Endodermal cell (in vitro differentiated cells): ENCODE data around the gene LARP4B. TPM values are rescaled to one million over a fixed set of nuclear protein-coding genes. Genes with fewer than 3 reads are reported as not detected.

Experiments
- DNase-seq: peaks from one replicate; pipeline ENCODE4 v3.0.0-alpha.2; 2017
- H3K27ac ChIP-seq: 2 replicates; pipeline ENCODE4 v1.5.1; 2013; ENCODE audit warnings: mild to moderate bottlenecking, low read depth, low read length, moderate library complexity
- H3K27me3 ChIP-seq: 2 replicates; pipeline ENCODE4 v1.6.1; 2013; ENCODE audit warnings: mild to moderate bottlenecking, low read length, moderate library complexity; ENCODE audit not compliant: insufficient read depth, control insufficient read depth, poor library complexity, severe bottlenecking
- H3K36me3 ChIP-seq: 2 replicates; pipeline ENCODE4 v1.7.0; 2013; ENCODE audit warnings: mild to moderate bottlenecking, low read length, moderate library complexity; ENCODE audit not compliant: control insufficient read depth, insufficient read depth
- H3K4me1 ChIP-seq: one replicate; pipeline ENCODE4 v1.7.0; 2013; ENCODE audit warnings: low read length; ENCODE audit not compliant: control insufficient read depth, insufficient read depth
- H3K4me3 ChIP-seq: 2 replicates; pipeline ENCODE4 v1.5.1; 2013; ENCODE audit warnings: mild to moderate bottlenecking, low read length, moderate library complexity
- H3K9ac ChIP-seq: 2 replicates; pipeline ENCODE4 v1.6.1; 2013; ENCODE audit warnings: mild to moderate bottlenecking, low read length, moderate library complexity; ENCODE audit not compliant: poor library complexity, severe bottlenecking; ENCODE audit errors: extremely low read depth
- H3K9me3 ChIP-seq: 2 replicates; pipeline ENCODE4 v1.6.1; 2013; ENCODE audit warnings: mild to moderate bottlenecking, low read length, moderate library complexity; ENCODE audit not compliant: control insufficient read depth
- H3K27ac Mint-ChIP-seq: 2 replicates; pipeline ENCODE4 v1.8.0; 2020; ENCODE audit warnings: mixed read lengths
- H3K27me3 Mint-ChIP-seq: 2 replicates; pipeline ENCODE4 v1.8.0; 2021; ENCODE audit warnings: mild to moderate bottlenecking, mixed read lengths; ENCODE audit not compliant: insufficient read depth
- H3K36me3 Mint-ChIP-seq: 2 replicates; pipeline ENCODE4 v1.8.0; 2020; ENCODE audit warnings: low read depth, mixed read lengths
- H3K4me1 Mint-ChIP-seq: 2 replicates; pipeline ENCODE4 v1.8.0; 2020; ENCODE audit warnings: mixed read lengths
- H3K4me3 Mint-ChIP-seq: 2 replicates; pipeline ENCODE4 v1.8.0; 2020; ENCODE audit warnings: mild to moderate bottlenecking, moderate library complexity, mixed read lengths
- H3K9me3 Mint-ChIP-seq: 2 replicates; pipeline ENCODE4 v1.8.0; 2020; ENCODE audit warnings: mild to moderate bottlenecking, mixed read lengths
- WGBS, 2 experiments: methylation state at CpG; one replicate each; pipeline versions ENCODE4 v1.1.5 to v1.1.7; 2013; ENCODE audit warnings: missing lambda C conversion rate in 2 of 2, mixed read lengths in 1 of 2; ENCODE audit not compliant: insufficient coverage in 1 of 2, insufficient read length in 1 of 2; 5-methylcytosine and 5-hydroxymethylcytosine counted together
- total RNA-seq, 2 donors: library from RNA; stranded (reverse); fragmentation: NEBNext Ultra II Directional in 1 of 2; extraction: Animal tissue kit (Norgen Biotek cat#: 25700) in 1 of 2; gene quantifications; 2 replicates in 1 of 2; 3 replicates in 1 of 2; pipeline ENCODE4 v1.2.1, GENCODE V29; 2021
- TF ChIP-seq, protein P1 (sequence below): fragments of 200-600 bp; sonication (generic); conservative IDR thresholded peaks from 2 replicates; pipeline ENCODE4 v1.5.0; 2021; ENCODE audit warnings: antibody characterized with exemption, mild to moderate bottlenecking

Gene LARP4B
- total RNA-seq, 2 donors from 2014 or later = 94.1 to 94.3 TPM

DNA sequence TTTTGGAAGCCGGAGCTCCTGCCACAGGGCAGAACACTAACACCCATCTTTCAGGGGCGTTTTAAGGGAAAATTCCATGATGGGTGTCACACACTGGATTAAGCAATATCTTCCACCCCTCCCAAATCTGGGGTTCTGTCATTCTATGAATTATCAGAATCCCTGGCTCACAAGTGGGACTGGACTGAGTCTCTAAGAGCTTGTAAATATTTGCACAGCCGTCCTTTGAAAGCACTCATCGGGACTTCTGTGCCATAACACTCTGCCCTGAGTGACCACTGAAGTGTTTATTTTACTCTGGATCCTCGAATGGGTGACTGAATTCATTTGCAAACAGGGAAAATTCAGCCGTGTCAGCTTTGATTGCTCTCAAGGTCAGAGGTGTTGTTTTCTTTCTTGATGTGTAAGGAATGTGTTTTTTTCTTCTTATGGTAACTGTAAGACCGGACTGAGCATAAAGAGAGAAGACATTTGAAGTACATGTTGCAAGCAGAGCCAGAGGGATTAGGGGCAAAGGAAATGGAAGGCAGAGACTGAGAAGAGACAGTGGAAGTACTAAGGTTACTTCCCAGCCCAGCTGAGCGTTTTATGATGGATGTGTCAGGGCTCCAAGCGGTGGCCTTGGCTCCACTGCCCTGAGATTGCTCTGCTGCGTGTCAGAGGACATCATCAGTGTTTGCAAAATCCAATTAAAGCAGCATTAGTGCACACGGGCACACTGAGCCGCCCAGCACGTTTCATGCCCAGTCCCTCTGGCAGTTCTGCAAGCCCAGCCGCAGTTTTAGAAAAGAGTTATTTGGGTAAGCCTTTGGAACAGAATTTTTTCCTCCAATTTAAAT, 39.0 kb upstream of the LARP4B start:
- Histone ChIP-seq H3K27me3 (no peaks in the 10 kb centered on the region), H3K36me3 (no peaks in the 10 kb centered on the region), H3K4me1 (peaks cover 33% of the 10 kb centered on the region), H3K9me3 (peaks cover 15% of the 10 kb centered on the region), H3K9ac (no peak overlapping the region), H3K4me3 (no peak overlapping the region), H3K27ac (no peak overlapping the region)
- peaks cover 27% of the 10 kb centered on the region for H3K4me1 Mint-ChIP-seq
- H3K27ac Mint-ChIP-seq = no peak overlapping the region
- TF ChIP-seq, protein P1, sequence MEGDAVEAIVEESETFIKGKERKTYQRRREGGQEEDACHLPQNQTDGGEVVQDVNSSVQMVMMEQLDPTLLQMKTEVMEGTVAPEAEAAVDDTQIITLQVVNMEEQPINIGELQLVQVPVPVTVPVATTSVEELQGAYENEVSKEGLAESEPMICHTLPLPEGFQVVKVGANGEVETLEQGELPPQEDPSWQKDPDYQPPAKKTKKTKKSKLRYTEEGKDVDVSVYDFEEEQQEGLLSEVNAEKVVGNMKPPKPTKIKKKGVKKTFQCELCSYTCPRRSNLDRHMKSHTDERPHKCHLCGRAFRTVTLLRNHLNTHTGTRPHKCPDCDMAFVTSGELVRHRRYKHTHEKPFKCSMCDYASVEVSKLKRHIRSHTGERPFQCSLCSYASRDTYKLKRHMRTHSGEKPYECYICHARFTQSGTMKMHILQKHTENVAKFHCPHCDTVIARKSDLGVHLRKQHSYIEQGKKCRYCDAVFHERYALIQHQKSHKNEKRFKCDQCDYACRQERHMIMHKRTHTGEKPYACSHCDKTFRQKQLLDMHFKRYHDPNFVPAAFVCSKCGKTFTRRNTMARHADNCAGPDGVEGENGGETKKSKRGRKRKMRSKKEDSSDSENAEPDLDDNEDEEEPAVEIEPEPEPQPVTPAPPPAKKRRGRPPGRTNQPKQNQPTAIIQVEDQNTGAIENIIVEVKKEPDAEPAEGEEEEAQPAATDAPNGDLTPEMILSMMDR = no peak
- no peaks in the 10 kb centered on the region for H3K36me3 Mint-ChIP-seq
- no peak for DNase-seq
- WGBS, 2 experiments = 80 to 82% methylated on average over 14 of the region's 14 CpGs
- H3K27me3 Mint-ChIP-seq = peaks cover 1% of the 10 kb centered on the region
- H3K4me3 Mint-ChIP-seq = no peak overlapping the region
- peaks cover 20% of the 10 kb centered on the region for H3K9me3 Mint-ChIP-seq

DNA sequence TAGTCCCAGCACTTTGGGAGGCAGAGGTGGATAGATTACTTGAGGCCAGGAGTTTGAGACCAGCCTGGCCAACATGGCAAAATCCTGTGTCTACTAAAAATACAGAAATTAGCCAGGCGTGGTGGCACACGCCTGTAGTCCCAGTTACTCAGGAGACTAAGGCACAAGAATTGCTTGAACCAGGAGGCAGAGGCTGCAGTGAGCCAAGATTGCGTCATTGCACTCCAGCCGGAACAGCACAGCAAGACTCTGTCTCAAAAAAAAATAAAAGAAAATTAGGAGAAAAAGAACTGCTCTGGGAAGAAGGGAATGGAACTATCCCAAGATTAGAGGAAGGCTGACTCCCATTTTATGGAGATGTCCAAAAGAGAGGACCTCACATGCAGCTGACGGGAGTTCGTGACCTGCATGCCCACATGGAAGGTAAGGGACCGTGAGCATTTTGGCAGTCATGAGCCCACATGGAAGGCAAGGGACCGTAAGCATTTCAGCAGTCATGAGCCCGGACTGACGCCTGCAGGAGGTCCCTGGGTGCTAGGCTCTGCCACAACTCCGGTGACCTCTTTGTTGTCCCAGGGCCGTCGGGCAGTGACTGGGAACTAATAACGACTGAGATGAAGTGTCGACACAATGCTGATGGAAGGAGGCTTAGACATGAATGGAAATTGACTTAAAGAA, 38.1 kb upstream of the LARP4B start:
- Mint-ChIP-seq H3K27ac (no peak overlapping the region), H3K36me3 (no peaks in the 10 kb centered on the region), H3K4me3 (no peak overlapping the region), H3K27me3 (peaks cover 1% of the 10 kb centered on the region), H3K4me1 (peaks cover 23% of the 10 kb centered on the region), H3K9me3 (peaks cover 20% of the 10 kb centered on the region)
- Histone ChIP-seq H3K9me3 (peaks cover 15% of the 10 kb centered on the region), H3K4me3 (no peak overlapping the region), H3K4me1 (peaks cover 30% of the 10 kb centered on the region), H3K9ac (no peak overlapping the region), H3K36me3 (no peaks in the 10 kb centered on the region), H3K27me3 (no peaks in the 10 kb centered on the region), H3K27ac (no peak overlapping the region)
- DNase-seq = no peak
- TF ChIP-seq, protein P1 = no peak
- WGBS, 2 experiments = 89 to 91% methylated on average over 13 to 15 of the region's 15 CpGs

DNA sequence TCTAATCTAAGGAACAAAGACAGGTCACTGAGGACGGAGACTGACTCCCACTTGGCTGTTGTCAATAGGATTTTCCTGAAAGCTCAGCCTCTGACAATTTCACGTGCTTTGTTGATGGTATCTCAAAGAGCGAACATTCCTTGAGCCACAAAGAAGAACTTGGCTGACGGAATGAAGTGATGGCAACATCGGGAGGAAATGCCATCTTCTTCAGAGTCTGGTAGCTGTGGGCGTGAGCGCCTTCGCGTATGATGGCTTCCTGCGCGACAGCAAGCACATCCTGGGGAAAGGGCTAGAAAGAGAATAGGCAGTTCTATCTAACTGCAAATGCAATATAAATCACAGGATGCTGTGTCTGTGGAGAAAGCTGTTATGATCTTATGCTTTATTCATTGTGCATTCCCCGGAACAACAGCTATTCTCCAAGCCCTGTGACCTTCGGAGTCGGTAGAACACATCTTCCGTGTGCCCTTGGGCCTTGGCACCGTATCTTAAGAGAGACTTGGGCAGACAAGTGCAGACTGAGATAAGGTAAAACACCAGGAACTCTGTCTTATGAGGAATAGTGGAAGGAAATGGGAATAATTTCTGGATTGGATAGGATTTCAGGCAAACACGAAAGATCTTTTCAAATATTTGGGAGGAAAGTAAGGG, 37.2 kb upstream of the LARP4B start:
- Mint-ChIP-seq H3K27me3 (peaks cover 1% of the 10 kb centered on the region), H3K4me3 (no peak overlapping the region), H3K36me3 (no peaks in the 10 kb centered on the region), H3K27ac (no peak overlapping the region), H3K4me1 (peaks cover 15% of the 10 kb centered on the region), H3K9me3 (peaks cover 21% of the 10 kb centered on the region)
- no peak for DNase-seq
- peaks cover 21% of the 10 kb centered on the region for H3K4me1 ChIP-seq
- no peak overlapping the region for H3K9ac ChIP-seq
- TF ChIP-seq, protein P1 = no peak
- WGBS, 2 experiments = 92 to 94% methylated on average over 17 of the region's 17 CpGs
- no peak overlapping the region for H3K4me3 ChIP-seq
- H3K36me3 ChIP-seq = no peaks in the 10 kb centered on the region
- H3K27me3 ChIP-seq = no peaks in the 10 kb centered on the region
- peaks cover 15% of the 10 kb centered on the region for H3K9me3 ChIP-seq
- H3K27ac ChIP-seq = no peak overlapping the region
